Activated CD8-positive, alpha-beta memory T cell treated with anti-CD3 and anti-CD28 coated beads, Interleukin-2, amount 50 U/mL, for 24 hours (primary cell): ENCODE data around the gene ABCC5.

ENCODE experiments used
- DNase-seq: peaks from one replicate; pipeline ENCODE4 v3.0.0-alpha.2; 2020; ENCODE audit errors: extremely low read depth

Gene ABCC5

GRCh38 chr3:183975981-183976662, 41.6 kb downstream of the ABCC5 start:
- no peak for DNase-seq

- DNase-seq: no peak
Measured at GRCh38 chr3:183968666-183969245, 48.9 kb downstream of the ABCC5 start.

- no peak for DNase-seq
Measured at GRCh38 chr3:183967693-183968092, 50.0 kb downstream of the ABCC5 start.

GRCh38 chr3:183966361-183966791, 51.3 kb downstream of the ABCC5 start:
- DNase-seq: no peak

- no peak for DNase-seq
Measured at GRCh38 chr3:183962807-183963206, 54.9 kb downstream of the ABCC5 start.

GRCh38 chr3:183959214-183959613, 58.5 kb downstream of the ABCC5 start:
- no peak for DNase-seq

- no peak for DNase-seq
Measured at GRCh38 chr3:183958775-183959174, 58.9 kb downstream of the ABCC5 start.

GRCh38 chr3:183958226-183958625, 59.5 kb downstream of the ABCC5 start:
- no peak for DNase-seq

- DNase-seq: no peak
Measured at GRCh38 chr3:183954875-183955274, 62.8 kb downstream of the ABCC5 start.

GRCh38 chr3:183953471-183954070, 64.1 kb downstream of the ABCC5 start:
- no peak for DNase-seq

GRCh38 chr3:183951459-183951858, 66.2 kb downstream of the ABCC5 start:
- DNase-seq: no peak

- DNase-seq: no peak
Measured at GRCh38 chr3:183949690-183950089, 68.0 kb downstream of the ABCC5 start.

GRCh38 chr3:183946037-183946436, 71.6 kb downstream of the ABCC5 start:
- DNase-seq: no peak

GRCh38 chr3:183944775-183945174, 72.9 kb downstream of the ABCC5 start:
- DNase-seq: no peak

- no peak for DNase-seq
Measured at GRCh38 chr3:183943739-183944138, 73.9 kb downstream of the ABCC5 start.

GRCh38 chr3:183941216-183941615, 76.5 kb downstream of the ABCC5 start:
- no peak for DNase-seq

- DNase-seq: no peak
Measured at GRCh38 chr3:183937601-183938286, 79.9 kb downstream of the ABCC5 start.

GRCh38 chr3:183933160-183933559, 84.5 kb downstream of the ABCC5 start:
- no peak for DNase-seq

- DNase-seq: no peak
Measured at GRCh38 chr3:183931881-183932280, 85.8 kb downstream of the ABCC5 start.

GRCh38 chr3:183930086-183930485, 87.6 kb downstream of the ABCC5 start:
- no peak for DNase-seq

GRCh38 chr3:183927059-183927458, 90.6 kb downstream of the ABCC5 start:
- no peak for DNase-seq

GRCh38 chr3:183924956-183925355, 92.7 kb downstream of the ABCC5 start:
- no peak for DNase-seq

GRCh38 chr3:183924543-183924942, 93.1 kb downstream of the ABCC5 start:
- no peak for DNase-seq
